HG03135 (cell line): ENCODE results near the gene NSMF.

Experiments
- ATAC-seq: cut with Tn5 transposase; IDR thresholded peaks from one replicate; pipeline ENCODE4 v1.9.1; 2021; ENCODE audit warnings: mild to moderate bottlenecking, moderate library complexity; ENCODE audit not compliant: unreplicated experiment

NSMF gene

DNA sequence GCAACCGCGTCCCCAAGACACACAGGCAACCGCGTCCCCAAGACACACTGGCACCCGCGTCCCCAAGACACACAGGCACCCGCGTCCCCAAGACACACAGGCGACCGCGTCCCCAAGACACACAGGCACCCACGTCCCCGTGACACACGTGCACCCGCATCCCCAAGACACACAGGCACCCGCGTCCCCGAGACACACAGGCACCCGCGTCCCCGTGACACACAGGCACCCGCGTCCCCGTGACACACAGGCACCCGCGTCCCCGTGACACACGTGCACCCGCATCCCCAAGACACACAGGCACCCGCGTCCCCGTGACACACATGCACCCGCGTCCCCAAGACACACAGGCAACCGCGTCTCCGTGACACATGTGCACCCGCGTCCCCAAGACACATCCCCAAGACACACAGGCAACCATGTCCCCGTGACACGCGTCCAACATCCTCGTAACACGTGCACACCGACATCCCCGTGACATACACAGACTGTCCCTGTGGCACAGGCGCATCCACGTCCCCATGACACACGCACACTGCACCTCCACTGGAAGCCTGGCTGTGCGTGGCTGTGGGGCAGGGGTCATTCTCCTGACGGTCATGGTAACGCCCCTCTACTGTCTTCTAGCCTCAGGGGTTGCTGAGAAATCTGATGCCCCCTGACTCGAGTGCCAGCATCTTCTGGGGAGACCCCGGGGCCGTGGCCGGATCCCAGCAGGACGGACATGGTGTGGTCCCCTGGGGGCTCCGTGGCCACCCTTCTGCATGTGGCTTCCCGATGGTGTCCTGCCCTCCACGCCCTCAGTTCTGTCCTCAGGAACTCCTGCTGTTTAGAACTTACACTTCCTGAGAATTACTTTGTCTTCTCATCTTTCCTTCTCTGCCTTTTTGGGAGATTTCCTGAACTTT is 60.3 kb downstream of the NSMF start:
- ATAC-seq = no peak

DNA sequence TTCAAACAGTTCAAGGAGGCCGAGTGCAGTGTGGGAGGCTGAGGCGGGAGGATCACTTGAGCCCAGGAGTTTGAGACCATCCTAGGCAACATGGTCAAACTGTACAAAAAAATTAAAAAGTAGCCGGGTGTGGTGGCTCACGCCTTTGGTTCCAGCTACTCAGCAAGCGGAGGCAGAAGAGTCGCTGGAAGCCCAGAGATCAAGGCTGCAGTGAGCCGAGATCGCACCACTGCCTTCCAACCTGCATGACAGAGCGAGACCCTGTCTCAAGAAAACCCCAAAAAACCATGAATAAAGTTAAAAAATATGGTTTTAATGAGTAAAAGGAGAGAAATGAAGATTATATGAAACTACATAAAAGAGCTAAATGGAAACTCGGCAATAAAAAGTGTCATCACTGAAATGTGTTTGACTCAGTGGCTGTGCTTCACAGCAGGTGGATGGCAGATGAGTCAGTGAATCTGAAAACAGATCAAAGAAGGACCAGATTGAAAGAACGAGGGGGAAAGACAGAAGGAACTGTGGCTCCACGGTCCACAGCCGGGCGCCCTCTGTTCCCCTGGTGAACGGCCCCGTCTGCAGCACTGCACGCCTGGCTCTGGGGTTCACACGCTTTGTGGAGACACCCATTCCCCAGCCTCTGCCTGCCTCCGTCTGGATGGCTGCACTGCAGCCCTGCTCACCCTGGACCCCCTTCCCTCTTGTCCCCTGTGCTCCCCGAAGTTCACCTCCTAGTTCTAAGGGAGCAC is 61.3 kb downstream of the NSMF start:
- no peak for ATAC-seq
